Keratinocyte (primary cell): ENCODE measurements around the gene RET. TPM values are rescaled to one million over a fixed set of nuclear protein-coding genes. Genes with fewer than 3 reads are reported as not detected.

Experiments used
- DNase-seq: peaks from one replicate; pipeline ENCODE4 v3.0.0-alpha.2; 2011; ENCODE audit warnings: low read depth, missing footprints, low spot score
- FAIRE-seq: peaks from 2 replicates; lab custom pipeline; 2011; peaks lifted over from hg19 to GRCh38; lab: Jason Lieb, UNC
- H2AFZ ChIP-seq: 2 replicates; pipeline ENCODE4 v1.6.0; 2012; ENCODE audit warnings: low read length, control low read depth, inconsistent platforms; ENCODE audit not compliant: control insufficient read depth
- H3K27ac ChIP-seq: 2 replicates; pipeline ENCODE4 v1.5.1; 2011; ENCODE audit warnings: low read length; ENCODE audit not compliant: control insufficient read depth, insufficient read depth
- H3K27me3 ChIP-seq: 3 replicates; pipeline ENCODE4 v1.6.0; 2011; ENCODE audit warnings: low read length; ENCODE audit not compliant: control insufficient read depth, insufficient read depth; ENCODE audit errors: extremely low read depth
- H3K36me3 ChIP-seq, 2 experiments: 2 replicates in 1 of 2; 3 replicates in 1 of 2; pipeline ENCODE4 v1.5.1; 2011; ENCODE audit warnings: low read length in 2 of 2, mild to moderate bottlenecking in 1 of 2; ENCODE audit not compliant: control insufficient read depth in 2 of 2, insufficient read depth in 2 of 2; ENCODE audit errors: extremely low read depth in 1 of 2
- H3K4me1 ChIP-seq: 3 replicates; pipeline ENCODE4 v1.5.1; 2011; ENCODE audit warnings: low read length; ENCODE audit not compliant: control insufficient read depth, insufficient read depth; ENCODE audit errors: extremely low read depth
- H3K4me2 ChIP-seq: 3 replicates; pipeline ENCODE4 v1.6.0; 2011; ENCODE audit warnings: low read depth, low read length; ENCODE audit not compliant: control insufficient read depth, insufficient read depth; ENCODE audit errors: extremely low read depth
- H3K4me3 ChIP-seq, 3 experiments: fragments of 200-600 bp in 1 of 3; sonication (generic) in 1 of 3; 2 replicates in 2 of 3; 3 replicates in 1 of 3; pipeline ENCODE4 v1.5.1; 2011 to 2016; ENCODE audit warnings: low read length in 3 of 3, mild to moderate bottlenecking in 3 of 3, control low read depth in 2 of 3, inconsistent platforms in 1 of 3, low read depth in 1 of 3, mixed read lengths in 1 of 3, mixed run types in 1 of 3, moderate library complexity in 1 of 3; ENCODE audit not compliant: control insufficient read depth in 2 of 3, insufficient read depth in 2 of 3; ENCODE audit errors: extremely low read depth in 1 of 3
- H3K79me2 ChIP-seq: 2 replicates; pipeline ENCODE4 v1.6.0; 2012; ENCODE audit warnings: low read length; ENCODE audit not compliant: control insufficient read depth, insufficient read depth
- H3K9ac ChIP-seq: 3 replicates; pipeline ENCODE4 v1.6.0; 2011; ENCODE audit warnings: low read length; ENCODE audit not compliant: control insufficient read depth, insufficient read depth; ENCODE audit errors: extremely low read depth
- H3K9me1 ChIP-seq: 3 replicates; pipeline ENCODE4 v1.6.0; 2011; ENCODE audit warnings: low read length; ENCODE audit not compliant: control insufficient read depth, insufficient read depth; ENCODE audit errors: extremely low read depth
- H3K9me3 ChIP-seq: 2 replicates; pipeline ENCODE4 v1.5.1; 2012; ENCODE audit warnings: low read depth, low read length; ENCODE audit not compliant: control insufficient read depth
- H4K20me1 ChIP-seq: 3 replicates; pipeline ENCODE4 v1.6.0; 2011; ENCODE audit warnings: low read length; ENCODE audit not compliant: control insufficient read depth, insufficient read depth; ENCODE audit errors: extremely low read depth
- EZH2 ChIP-seq: IDR thresholded peaks from one replicate; pipeline ENCODE4 v1.6.1; 2012; ENCODE audit warnings: inconsistent platforms, mild to moderate bottlenecking, low read length, moderate library complexity
- dilution Hi-C: fragments of 300-500 bp; cut with MboI; formaldehyde crosslinking; loops from one replicate; pipeline ENCODE4 v1.7.0; 2020; ENCODE audit warnings: low sequenced_read_pairs; ENCODE audit not compliant: extremely low pct_ligation_motif_present
- polyA plus RNA-seq, 5 experiments: library from polyadenylated mRNA; depleted of rRNA in 3 of 5; stranded (reverse) in 3 of 5; stranded (forward) in 1 of 5; unstranded in 1 of 5; fragments of >200 nt; gene quantifications; 1 replicate in 1 of 5; 2 replicates in 3 of 5; 3 replicates in 1 of 5; pipeline versions ENCODE4 v1.2.1 to v1.2.3, GENCODE V29; 2011 to 2012; ENCODE audit warnings: missing spikeins in 2 of 5, low read depth in 1 of 5, low replicate concordance in 1 of 5
- TF ChIP-seq, protein P1 (sequence below), 3 experiments: IDR thresholded peaks in 1 of 3; conservative IDR thresholded peaks in 1 of 3; optimal IDR thresholded peaks in 1 of 3; 2 replicates in 2 of 3; 3 replicates in 1 of 3; pipeline versions ENCODE3 to v1.5.1; 2011; ENCODE audit warnings: low read length in 3 of 3, mild to moderate bottlenecking in 3 of 3, moderate library complexity in 2 of 3, control low read depth in 1 of 3, inconsistent platforms in 1 of 3; ENCODE audit not compliant: insufficient read depth in 2 of 3; ENCODE audit errors: extremely low read depth in 1 of 3

RET gene
- polyA plus RNA-seq, 1 donor (not counting 4 experiments of a cell fraction or from before 2014, with no cell fraction given): 0.21 TPM

DNA sequence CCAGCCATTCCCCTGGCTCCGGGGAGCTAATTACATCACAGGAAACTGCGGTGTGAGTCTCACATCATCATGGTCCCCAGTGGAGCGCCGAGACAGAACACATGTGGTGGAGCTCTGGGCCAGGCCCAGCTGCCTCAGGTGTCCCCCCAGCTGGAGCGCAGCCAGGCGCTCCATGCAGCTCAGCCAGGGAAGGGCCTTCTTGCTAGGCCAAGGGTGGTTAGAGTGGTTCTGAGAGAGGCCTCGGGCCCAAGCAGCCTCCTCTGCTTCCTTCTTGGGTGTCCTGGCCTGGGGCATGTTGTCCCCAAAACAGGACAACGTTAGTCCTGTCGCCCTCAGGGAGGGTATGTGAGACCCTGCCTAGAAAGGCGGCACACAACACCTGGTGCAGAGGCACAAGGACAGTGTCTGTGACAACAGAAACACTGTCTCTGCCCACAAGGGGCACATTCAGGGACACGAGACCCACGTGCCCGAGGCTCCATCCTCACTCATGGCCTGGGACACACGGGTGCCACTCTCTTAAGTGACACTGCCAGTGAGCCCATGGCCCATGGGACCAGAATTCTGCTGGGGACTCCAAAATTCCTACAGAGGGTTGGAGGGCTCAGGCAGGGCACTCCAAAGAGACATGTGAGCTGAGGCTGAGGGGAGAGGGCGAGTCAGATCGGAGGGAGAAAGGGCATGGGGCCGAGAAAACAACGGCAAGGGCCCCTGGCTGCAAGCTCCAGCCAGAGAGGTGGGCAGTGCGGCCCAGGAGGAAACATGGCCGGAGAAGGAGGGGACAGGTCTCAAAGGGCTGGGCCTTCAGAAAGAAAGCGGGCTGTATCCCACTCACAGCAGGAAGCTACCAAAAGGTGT lies 37.0 kb upstream of the RET start:
- H2AFZ ChIP-seq: no peak overlapping the region
- FAIRE-seq (no peak), DNase-seq (no peak)
- H3K79me2 ChIP-seq: no peaks in the 10 kb centered on the region
- no peak overlapping the region for H3K4me3 ChIP-seq
- no peaks in the 10 kb centered on the region for H3K9me1 ChIP-seq
- no peak overlapping the region for H3K4me2 ChIP-seq
- no peak overlapping the region for H3K27ac ChIP-seq
- H3K9me3 ChIP-seq: no peaks in the 10 kb centered on the region
- dilution Hi-C loops: no loop called here
- no peak overlapping the region for H3K9ac ChIP-seq
- no peak for TF ChIP-seq EZH2
- TF ChIP-seq, protein P1, sequence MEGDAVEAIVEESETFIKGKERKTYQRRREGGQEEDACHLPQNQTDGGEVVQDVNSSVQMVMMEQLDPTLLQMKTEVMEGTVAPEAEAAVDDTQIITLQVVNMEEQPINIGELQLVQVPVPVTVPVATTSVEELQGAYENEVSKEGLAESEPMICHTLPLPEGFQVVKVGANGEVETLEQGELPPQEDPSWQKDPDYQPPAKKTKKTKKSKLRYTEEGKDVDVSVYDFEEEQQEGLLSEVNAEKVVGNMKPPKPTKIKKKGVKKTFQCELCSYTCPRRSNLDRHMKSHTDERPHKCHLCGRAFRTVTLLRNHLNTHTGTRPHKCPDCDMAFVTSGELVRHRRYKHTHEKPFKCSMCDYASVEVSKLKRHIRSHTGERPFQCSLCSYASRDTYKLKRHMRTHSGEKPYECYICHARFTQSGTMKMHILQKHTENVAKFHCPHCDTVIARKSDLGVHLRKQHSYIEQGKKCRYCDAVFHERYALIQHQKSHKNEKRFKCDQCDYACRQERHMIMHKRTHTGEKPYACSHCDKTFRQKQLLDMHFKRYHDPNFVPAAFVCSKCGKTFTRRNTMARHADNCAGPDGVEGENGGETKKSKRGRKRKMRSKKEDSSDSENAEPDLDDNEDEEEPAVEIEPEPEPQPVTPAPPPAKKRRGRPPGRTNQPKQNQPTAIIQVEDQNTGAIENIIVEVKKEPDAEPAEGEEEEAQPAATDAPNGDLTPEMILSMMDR (optimal IDR thresholded peaks at IDR 0.05 in 1 of 3, IDR thresholded peaks at IDR 0.05 in 1 of 3, conservative IDR thresholded peaks at IDR 0.05 in 1 of 3; ENCODE audit: extremely low read depth in 1 of 3, insufficient read depth in 2 of 3, low read length in 3 of 3): no peak
- H3K4me1 ChIP-seq: no peaks in the 10 kb centered on the region
- H3K27me3 ChIP-seq: no peaks in the 10 kb centered on the region
- no peaks in the 10 kb centered on the region for H3K36me3 ChIP-seq
- H4K20me1 ChIP-seq: no peaks in the 10 kb centered on the region

DNA sequence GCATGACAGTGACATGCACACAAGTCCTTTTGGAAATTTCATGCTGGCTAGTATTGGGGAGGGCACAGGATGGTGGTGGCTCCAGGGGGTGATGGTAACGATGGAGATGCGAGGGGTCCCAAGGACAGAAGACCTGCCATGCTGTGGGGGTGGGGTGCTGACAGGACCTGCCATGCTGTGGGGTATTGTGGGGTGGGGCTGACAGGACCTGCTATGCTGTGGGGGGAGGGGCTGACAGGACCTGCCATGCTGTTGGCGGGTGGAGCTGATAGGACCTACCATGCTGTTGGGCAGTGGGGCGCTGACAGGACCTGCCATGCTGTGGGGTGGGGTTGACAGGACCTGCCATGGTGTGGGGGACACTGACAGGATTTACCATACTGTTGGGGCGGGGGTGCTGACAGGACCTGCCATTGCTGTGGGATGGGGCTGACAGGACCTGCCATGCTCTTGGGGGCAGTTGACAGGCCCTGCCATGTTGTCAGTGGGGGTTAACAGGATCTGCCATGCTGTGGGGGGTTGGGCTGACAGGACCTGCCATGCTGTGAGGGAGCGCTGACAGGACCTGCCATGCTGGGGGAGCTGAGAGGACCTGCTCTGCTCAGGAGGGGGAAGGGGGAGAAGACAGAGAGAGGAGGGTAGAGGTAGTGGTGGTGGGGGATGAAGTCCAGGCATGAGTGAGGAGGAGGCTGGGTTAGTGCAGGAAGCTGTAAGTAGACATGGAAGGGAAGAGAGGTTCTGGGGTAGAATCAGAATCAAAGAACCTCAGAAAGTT lies 36.2 kb upstream of the RET start:
- TF ChIP-seq EZH2: no peak
- TF ChIP-seq, protein P1 (optimal IDR thresholded peaks at IDR 0.05 in 1 of 3, IDR thresholded peaks at IDR 0.05 in 1 of 3, conservative IDR thresholded peaks at IDR 0.05 in 1 of 3; ENCODE audit: extremely low read depth in 1 of 3, insufficient read depth in 2 of 3, low read length in 3 of 3): no peak
- dilution Hi-C loops: no loop called here
- no peak overlapping the region for H3K27ac ChIP-seq

More for the DNA sequence above, 36.2 kb upstream of the RET start:
- Histone ChIP-seq H2AFZ (no peak overlapping the region), H3K4me1 (no peaks in the 10 kb centered on the region), H3K9ac (no peak overlapping the region), H3K9me3 (no peaks in the 10 kb centered on the region), H3K9me1 (no peaks in the 10 kb centered on the region), H4K20me1 (no peaks in the 10 kb centered on the region), H3K36me3 (no peaks in the 10 kb centered on the region), H3K4me3 (no peak overlapping the region), H3K79me2 (no peaks in the 10 kb centered on the region), H3K27me3 (no peaks in the 10 kb centered on the region), H3K4me2 (no peak overlapping the region)
- DNase-seq (no peak), FAIRE-seq (no peak)
